22Rv1 (cell line): ENCODE data around the gene BIN2.

ENCODE experiments used
- H3K27ac ChIP-seq: fragments of 450-650 bp; 2 replicates; pipeline ENCODE4 v1.5.1; 2017
- CTCF ChIP-seq: fragments of 450-650 bp; IDR thresholded peaks from 2 replicates; pipeline ENCODE4 v1.5.1; 2017; ENCODE audit warnings: mild to moderate bottlenecking
- ZFX ChIP-seq: fragments of 450-650 bp; IDR thresholded peaks from 2 replicates; pipeline ENCODE4 v1.6.1; 2017; ENCODE audit warnings: antibody characterized with exemption, borderline replicate concordance

The BIN2 gene

DNA sequence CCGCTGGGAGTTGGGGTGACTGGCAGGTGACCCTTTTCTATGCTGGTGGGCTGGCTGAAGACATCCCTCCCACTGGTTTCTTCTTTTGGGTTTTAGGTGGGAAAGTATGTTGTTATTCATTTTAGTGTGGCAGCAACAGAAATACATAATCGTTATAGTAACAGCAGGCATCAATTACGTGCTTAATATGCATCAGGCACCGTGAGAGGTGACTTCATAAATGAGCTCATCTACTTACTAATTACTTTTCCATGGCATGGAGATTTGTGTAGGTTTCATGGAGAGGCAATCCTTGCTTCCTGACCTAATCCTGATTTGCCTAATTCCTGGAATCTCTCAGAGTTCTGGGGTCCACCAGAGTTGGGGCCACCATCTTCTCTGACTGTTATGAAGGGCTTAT lies 35.9 kb upstream of the BIN2 start:
- H3K27ac ChIP-seq = no peak overlapping the region
- TF ChIP-seq CTCF = no peak
- TF ChIP-seq ZFX = no peak

DNA sequence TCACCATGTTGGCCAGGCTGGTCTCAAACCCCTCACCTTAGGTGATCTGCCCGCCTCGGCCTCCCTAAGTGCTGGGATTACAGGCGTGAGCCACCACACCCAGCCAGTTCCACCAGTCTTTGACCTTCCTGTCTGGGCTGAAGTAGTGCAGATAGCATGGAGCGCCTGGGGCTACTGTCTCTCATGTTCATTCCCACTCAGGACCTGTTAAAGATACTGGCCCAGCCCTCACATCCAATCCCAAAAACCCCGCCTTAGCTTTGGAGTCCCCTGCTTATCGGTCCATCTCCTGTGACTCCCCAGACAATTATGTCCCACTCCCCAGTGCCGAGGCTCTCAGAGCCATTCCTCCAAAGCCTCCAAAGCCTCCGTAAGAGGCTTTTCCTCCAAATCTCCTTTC lies 34.5 kb upstream of the BIN2 start:
- TF ChIP-seq ZFX = no peak
- no peak for TF ChIP-seq CTCF
- no peak overlapping the region for H3K27ac ChIP-seq

GRCh38 chr12:51357374-51358047 lies 33.5 kb upstream of the BIN2 start:
- no peak overlapping the region for H3K27ac ChIP-seq
- no peak for TF ChIP-seq ZFX
- no peak for TF ChIP-seq CTCF

- peak; percentile 92 for TF ChIP-seq CTCF
- TF ChIP-seq ZFX = no peak
- no peak overlapping the region for H3K27ac ChIP-seq
Observed at GRCh38 chr12:51351913-51352532, 28.0 kb upstream of the BIN2 start.

- TF ChIP-seq ZFX (no peak), CTCF (no peak)
- no peak overlapping the region for H3K27ac ChIP-seq
Observed at GRCh38 chr12:51349026-51349425, 25.1 kb upstream of the BIN2 start.

GRCh38 chr12:51348116-51348515 lies 24.1 kb upstream of the BIN2 start:
- no peak overlapping the region for H3K27ac ChIP-seq
- TF ChIP-seq ZFX (no peak), CTCF (no peak)

- TF ChIP-seq ZFX = no peak
Observed at GRCh38 chr12:51346581-51346980, 22.6 kb upstream of the BIN2 start, which contains the start of gene CELA1. Gene CELA1 (minus strand): TSS chr12:51346679. CDS start chr12:51346638, 41 bp downstream.

More at GRCh38 chr12:51346581-51346980, 22.6 kb upstream of the BIN2 start, which contains the start of gene CELA1:
- H3K27ac ChIP-seq = no peak within 1 kb of the TSS
